GM21423 (cell line): Measurements from ENCODE around the gene HIVEP2.

Experiments used
- ATAC-seq: cut with Tn5 transposase; IDR thresholded peaks from one replicate; pipeline ENCODE4 v1.9.1; 2021; ENCODE audit warnings: mild to moderate bottlenecking, moderate library complexity; ENCODE audit not compliant: unreplicated experiment

HIVEP2 gene

GRCh38 chr6:142746524-142746923 is 198.5 kb downstream of the HIVEP2 start:
- peak; percentile 61 for ATAC-seq

GRCh38 chr6:142744836-142745235 is 200.1 kb downstream of the HIVEP2 start:
- ATAC-seq, result no peak

- ATAC-seq, result no peak
Measured at GRCh38 chr6:142740449-142740848, 204.5 kb downstream of the HIVEP2 start.

GRCh38 chr6:142738731-142739130 is 206.2 kb downstream of the HIVEP2 start:
- ATAC-seq, result no peak

GRCh38 chr6:142738035-142738396 is 207.0 kb downstream of the HIVEP2 start:
- no peak for ATAC-seq

GRCh38 chr6:142737368-142738034 is 207.5 kb downstream of the HIVEP2 start:
- ATAC-seq, result no peak

GRCh38 chr6:142735204-142735603 is 209.8 kb downstream of the HIVEP2 start:
- no peak for ATAC-seq

GRCh38 chr6:142732790-142733189 is 212.2 kb downstream of the HIVEP2 start:
- ATAC-seq, result no peak

- no peak for ATAC-seq
Measured at GRCh38 chr6:142731611-142732010, 213.4 kb downstream of the HIVEP2 start.

GRCh38 chr6:142729618-142730017 is 215.4 kb downstream of the HIVEP2 start:
- no peak for ATAC-seq

GRCh38 chr6:142728910-142729481 is 216.0 kb downstream of the HIVEP2 start:
- ATAC-seq, result no peak

GRCh38 chr6:142728364-142728763 is 216.6 kb downstream of the HIVEP2 start:
- no peak for ATAC-seq

GRCh38 chr6:142726616-142727015 is 218.4 kb downstream of the HIVEP2 start:
- ATAC-seq, result no peak

GRCh38 chr6:142725024-142725770 is 219.8 kb downstream of the HIVEP2 start:
- ATAC-seq, result no peak

- ATAC-seq, result no peak
Measured at GRCh38 chr6:142722841-142723240, 222.1 kb downstream of the HIVEP2 start.

- ATAC-seq, result no peak
Measured at GRCh38 chr6:142722012-142722411, 223.0 kb downstream of the HIVEP2 start.

- ATAC-seq, result no peak
Measured at GRCh38 chr6:142721215-142721920, 223.6 kb downstream of the HIVEP2 start.

GRCh38 chr6:142718667-142719191 is 226.2 kb downstream of the HIVEP2 start:
- ATAC-seq, result no peak

- ATAC-seq, result no peak
Measured at GRCh38 chr6:142716097-142716496, 228.9 kb downstream of the HIVEP2 start.

GRCh38 chr6:142714951-142715785 is 229.8 kb downstream of the HIVEP2 start:
- ATAC-seq, result no peak
